Posterior vena cava (tissue), 2 donors: Measurements from ENCODE around the gene CCDC3. TPM values are rescaled to one million over a fixed set of nuclear protein-coding genes. Genes with fewer than 3 reads are reported as not detected.
"Not testable (repeated sequence)": the region's sequence is repeated elsewhere in the genome, so short reads cannot be mapped to it uniquely, and the experiment has no call there.

Experiments used
- DNase-seq: peaks from one replicate; pipeline ENCODE4 v3.0.0-alpha.2; 2020; ENCODE audit warnings: low spot score
- intact Hi-C, 2 donors: fragments of 100-400 bp; cut with DNase I; formaldehyde crosslinking; loops; one replicate each; pipeline versions ENCODE4 v1.14.1 to v1.14.2; 2022 to 2023
- total RNA-seq, 2 donors: library from RNA; stranded (reverse); fragmentation: NEBNext Ultra II Directional; extraction: Animal tissue kit (Norgen Biotek cat#: 25700); gene quantifications; one replicate each; pipeline ENCODE4 v1.2.1, GENCODE V29; 2021
- donor health status: DM: yes; HTN: yes; CAD: no.
- donor health status: DM: yes; HTN: yes; CAD: no.

CCDC3 gene
- total RNA-seq, 2 donors from 2014 or later = 108 to 189 TPM

GRCh38 chr10:12872577-12872976 is 128.9 kb downstream of the CCDC3 start:
- no peak for DNase-seq
- intact Hi-C loops = no loop called here

- intact Hi-C loops = loop anchor here in 1 of 2 donors (10.0 kb wide), 2 partner anchors 415 to 1055 kb away; no protein-coding TSS in a partner anchor
Observed at GRCh38 chr10:12869427-12869826, 132.1 kb downstream of the CCDC3 start.

GRCh38 chr10:12868229-12868628 is 133.3 kb downstream of the CCDC3 start:
- intact Hi-C loops = loop anchor here in 1 of 2 donors (10.0 kb wide), 2 partner anchors 417 to 1057 kb away; no protein-coding TSS in a partner anchor
- DNase-seq = no peak

More at GRCh38 chr10:12869427-12869826, 132.1 kb downstream of the CCDC3 start:
- no peak for DNase-seq

- not testable (repeated sequence) for DNase-seq
- intact Hi-C loops = loop anchor here in 1 of 2 donors (10.0 kb wide), 2 partner anchors 419 to 1059 kb away; no protein-coding TSS in a partner anchor
Observed at GRCh38 chr10:12865515-12865914, 136.0 kb downstream of the CCDC3 start.

GRCh38 chr10:12862459-12862858 is 139.1 kb downstream of the CCDC3 start:
- intact Hi-C loops = loop anchor here in 1 of 2 donors (10.0 kb wide), 2 partner anchors 422 to 1062 kb away; no protein-coding TSS in a partner anchor

GRCh38 chr10:12854988-12855387 is 146.5 kb downstream of the CCDC3 start:
- intact Hi-C loops = no loop called here
- DNase-seq = no peak

More at GRCh38 chr10:12862459-12862858, 139.1 kb downstream of the CCDC3 start:
- DNase-seq = no peak

GRCh38 chr10:12852687-12853086 is 148.8 kb downstream of the CCDC3 start:
- DNase-seq = no peak
- intact Hi-C loops = no loop called here

GRCh38 chr10:12849319-12850181 is 152.0 kb downstream of the CCDC3 start:
- intact Hi-C loops = loop anchor here in 1 of 2 donors (5.0 kb wide), 1 partner anchor 43 kb away; no protein-coding TSS in a partner anchor
- DNase-seq = no peak

- intact Hi-C loops = loop anchor here in 1 of 2 donors (5.0 kb wide), 1 partner anchor 44 kb away; no protein-coding TSS in a partner anchor
- no peak for DNase-seq
Observed at GRCh38 chr10:12848439-12849173, 152.9 kb downstream of the CCDC3 start.

- no peak for DNase-seq
- intact Hi-C loops = loop anchor here in 1 of 2 donors (5.0 kb wide), 1 partner anchor 45 kb away; no protein-coding TSS in a partner anchor
Observed at GRCh38 chr10:12847361-12847975, 154.0 kb downstream of the CCDC3 start.

GRCh38 chr10:12846718-12847117 is 154.8 kb downstream of the CCDC3 start:
- intact Hi-C loops = loop anchor here in 1 of 2 donors (5.0 kb wide), 1 partner anchor 46 kb away; no protein-coding TSS in a partner anchor
- DNase-seq = no peak

Other genes starting within 250 kb of the CCDC3 start
- 10 to 100 TPM; 71.2 to 99.2 TPM for gene OPTN, start 98.5 kb upstream of the CCDC3 start, total RNA-seq
- gene MCM10, start 159.8 kb upstream of the CCDC3 start, total RNA-seq = under 1 TPM; 0.23 to 0.76 TPM
- gene UCMA, start 232.7 kb upstream of the CCDC3 start, total RNA-seq = not detected